ENCODE results near the gene RTTN. TPM values are rescaled to one million over a fixed set of nuclear protein-coding genes. Genes with fewer than 3 reads are reported as not detected.

The RTTN gene
- total RNA-seq, 4 donors from 2014 or later = 23.7 to 38.7 (median 25.4) TPM

- H3K36me3 ChIP-seq = peaks cover 0 to 21% (median 0%) of the 10 kb centered on the region in 3 donors
- WGBS, 2 donors = 79 to 86% methylated on average over 4 of the region's 4 CpGs
- no peaks in the 10 kb centered on the region for H3K4me1 ChIP-seq
- TF ChIP-seq EP300 (IDR thresholded peaks at IDR 0.05) (no peak), POLR2A (IDR thresholded peaks at IDR 0.05) (no peak), CTCF (IDR thresholded peaks at IDR 0.05) (no peak)
- H3K9me3 ChIP-seq = no peaks in the 10 kb centered on the region
- no peaks in the 10 kb centered on the region for H3K27me3 ChIP-seq
- H3K27ac ChIP-seq = no peak overlapping the region
- DNase-seq (ENCODE audit: low spot score in 2 of 2) = no peak
- H3K4me3 ChIP-seq = no peak overlapping the region
These were observed 119.4 kb downstream of the RTTN start for GRCh38 chr18:70086085-70086484.

GRCh38 chr18:70085641-70086040 lies 119.8 kb downstream of the RTTN start:
- peaks cover 0 to 17% (median 0%) of the 10 kb centered on the region in 3 donors for H3K36me3 ChIP-seq
- 71 to 78% methylated on average over 5 of the region's 5 CpGs for WGBS, 2 donors

GRCh38 chr18:70082430-70082829 lies 123.1 kb downstream of the RTTN start:
- no peak overlapping the region for H3K4me3 ChIP-seq
- no peak for TF ChIP-seq CTCF (IDR thresholded peaks at IDR 0.05)
- TF ChIP-seq EP300 (IDR thresholded peaks at IDR 0.05) = no peak
- TF ChIP-seq POLR2A (IDR thresholded peaks at IDR 0.05) = no peak
- WGBS, 2 donors = 61 to 75% methylated on average over 2 of the region's 2 CpGs
- no peak for DNase-seq (ENCODE audit: low spot score in 2 of 2)
- no peak overlapping the region for H3K27ac ChIP-seq
- no peaks in the 10 kb centered on the region for H3K9me3 ChIP-seq
- H3K4me1 ChIP-seq = no peaks in the 10 kb centered on the region
- H3K27me3 ChIP-seq = no peaks in the 10 kb centered on the region
- H3K36me3 ChIP-seq = peaks cover 0 to 13% (median 0%) of the 10 kb centered on the region in 3 donors

More at GRCh38 chr18:70085641-70086040, 119.8 kb downstream of the RTTN start:
- no peaks in the 10 kb centered on the region for H3K27me3 ChIP-seq
- DNase-seq (ENCODE audit: low spot score in 2 of 2) = no peak
- no peaks in the 10 kb centered on the region for H3K9me3 ChIP-seq
- no peak for TF ChIP-seq POLR2A (IDR thresholded peaks at IDR 0.05)
- no peak for TF ChIP-seq CTCF (IDR thresholded peaks at IDR 0.05)
- no peak for TF ChIP-seq EP300 (IDR thresholded peaks at IDR 0.05)
- no peak overlapping the region for H3K27ac ChIP-seq
- no peak overlapping the region for H3K4me3 ChIP-seq
- no peaks in the 10 kb centered on the region for H3K4me1 ChIP-seq

- DNase-seq (ENCODE audit: low spot score in 2 of 2) = no peak
- H3K27me3 ChIP-seq = no peaks in the 10 kb centered on the region
- TF ChIP-seq POLR2A (IDR thresholded peaks at IDR 0.05) (no peak), EP300 (IDR thresholded peaks at IDR 0.05) (no peak), CTCF (IDR thresholded peaks at IDR 0.05) (no peak)
- H3K4me3 ChIP-seq = no peak overlapping the region
- peaks cover 0 to 24% (median 0%) of the 10 kb centered on the region in 3 donors for H3K36me3 ChIP-seq
- no peaks in the 10 kb centered on the region for H3K4me1 ChIP-seq
- no peak overlapping the region for H3K27ac ChIP-seq
- H3K9me3 ChIP-seq = no peaks in the 10 kb centered on the region
These were observed 127.4 kb downstream of the RTTN start for GRCh38 chr18:70078106-70078505.

- Histone ChIP-seq H3K36me3 (peaks cover 0 to 18% (median 0%) of the 10 kb centered on the region in 3 donors), H3K9me3 (no peaks in the 10 kb centered on the region), H3K4me1 (no peaks in the 10 kb centered on the region), H3K27me3 (no peaks in the 10 kb centered on the region), H3K4me3 (no peak overlapping the region), H3K27ac (no peak overlapping the region)
- no peak for DNase-seq (ENCODE audit: low spot score in 2 of 2)
- TF ChIP-seq POLR2A (IDR thresholded peaks at IDR 0.05) (no peak), EP300 (IDR thresholded peaks at IDR 0.05) (no peak), CTCF (IDR thresholded peaks at IDR 0.05) (no peak)
These were observed 129.6 kb downstream of the RTTN start for GRCh38 chr18:70075906-70076305.
